ENCODE results near the gene GIMAP5. TPM values are rescaled to one million over a fixed set of nuclear protein-coding genes. Genes with fewer than 3 reads are reported as not detected.

GIMAP5 gene
- total RNA-seq (2022; extraction: Qiagen RNA extraction), result 0.08 TPM in 1 of 5 replicates, not detected in the others

GRCh38 chr7:150737265-150738055 is at the start of gene GIMAP5:
Gene GIMAP5, plus strand, starts transcription at chr7:150737418. Its CDS starts 3,467 bp downstream, at chr7:150740885.

GRCh38 chr7:150716368-150716767 is 20.9 kb upstream of the GIMAP5 start, which contains the start of gene GIMAP1:
Gene GIMAP1, plus strand, starts transcription at chr7:150716613. Its CDS starts 2,435 bp downstream, at chr7:150719048.

Other genes with a start within 250 kb of the GIMAP5 start
- not detected in 5 replicates for gene GIMAP7, start 222.5 kb upstream of the GIMAP5 start, total RNA-seq (2022; extraction: Qiagen RNA extraction)
- not detected in 5 replicates for gene GIMAP4, start 170.0 kb upstream of the GIMAP5 start, total RNA-seq (2022; extraction: Qiagen RNA extraction)
- not detected in 5 replicates for gene GIMAP6, start 105.0 kb upstream of the GIMAP5 start, total RNA-seq (2022; extraction: Qiagen RNA extraction)
- not detected in 5 replicates for gene GIMAP2, start 51.7 kb upstream of the GIMAP5 start, total RNA-seq (2022; extraction: Qiagen RNA extraction)
- not detected in 5 replicates for gene GIMAP1, start 20.8 kb upstream of the GIMAP5 start, total RNA-seq (2022; extraction: Qiagen RNA extraction)
- 0.15 to 0.23 TPM (median 0.19 TPM) in 3 of 5 replicates, not detected in the others for gene TMEM176B, start 62.9 kb downstream of the GIMAP5 start, total RNA-seq (2022; extraction: Qiagen RNA extraction)
- gene TMEM176A, start 63.4 kb downstream of the GIMAP5 start, total RNA-seq (2022; extraction: Qiagen RNA extraction), result not detected in 5 replicates
- 0.05 to 0.32 TPM (median 0.13 TPM) in 3 of 5 replicates, not detected in the others for gene AOC1, start 115.1 kb downstream of the GIMAP5 start, total RNA-seq (2022; extraction: Qiagen RNA extraction)
- 1.6 to 2.2 TPM (median 2.0 TPM) in 5 replicates for gene KCNH2, start 240.9 kb downstream of the GIMAP5 start, total RNA-seq (2022; extraction: Qiagen RNA extraction)